Measurements from ENCODE around the gene OR1A2.
"Not testable (repeated sequence)": the region's sequence is repeated elsewhere in the genome, so short reads cannot be mapped to it uniquely, and the experiment has no call there.

The OR1A2 gene, protein sequence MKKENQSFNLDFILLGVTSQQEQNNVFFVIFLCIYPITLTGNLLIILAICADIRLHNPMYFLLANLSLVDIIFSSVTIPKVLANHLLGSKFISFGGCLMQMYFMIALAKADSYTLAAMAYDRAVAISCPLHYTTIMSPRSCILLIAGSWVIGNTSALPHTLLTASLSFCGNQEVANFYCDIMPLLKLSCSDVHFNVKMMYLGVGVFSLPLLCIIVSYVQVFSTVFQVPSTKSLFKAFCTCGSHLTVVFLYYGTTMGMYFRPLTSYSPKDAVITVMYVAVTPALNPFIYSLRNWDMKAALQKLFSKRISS

DNA sequence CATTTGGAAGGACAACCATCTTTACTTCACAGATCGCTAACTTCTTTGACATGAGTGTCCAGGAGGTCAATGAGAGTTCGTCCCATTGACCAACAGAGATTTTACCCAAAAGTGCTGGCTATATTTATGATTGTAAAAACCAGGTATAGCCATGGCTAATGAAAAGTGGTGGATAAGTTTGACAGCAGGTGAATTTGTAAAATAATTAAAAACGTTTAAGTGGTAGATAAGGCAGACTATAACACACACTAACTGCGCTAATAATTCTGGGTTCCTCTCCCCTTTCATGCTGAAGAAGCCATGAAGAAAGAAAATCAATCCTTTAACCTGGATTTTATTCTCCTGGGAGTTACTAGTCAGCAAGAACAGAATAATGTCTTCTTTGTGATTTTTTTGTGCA is at the start of gene OR1A2:
Gene OR1A2 (plus strand): TSS at position 301 of the 400 bp plus-strand sequence. CDS start 0 bp downstream, at position 301.
- no peak for DNase-seq (ENCODE audit: low spot score)

DNA sequence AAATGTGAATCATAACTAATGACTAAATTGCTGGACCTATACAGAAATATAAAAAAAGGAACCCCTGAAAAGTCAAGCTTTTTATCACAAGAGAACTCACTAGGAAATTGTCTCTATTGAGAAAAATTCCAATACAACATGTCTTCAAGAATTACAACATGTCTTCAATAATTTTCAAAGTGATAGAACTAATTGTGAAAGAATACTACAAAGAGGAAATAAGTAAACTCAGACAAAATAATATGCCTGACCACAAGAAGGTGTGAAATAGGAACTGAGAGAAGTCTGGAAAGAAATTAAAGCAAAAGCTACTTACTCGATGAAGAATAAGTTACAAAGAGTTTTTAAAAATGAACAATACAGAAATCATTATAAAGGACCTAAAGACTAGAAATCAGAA is 40.1 kb upstream of the OR1A2 start:
- no peak for DNase-seq (ENCODE audit: low spot score)

DNA sequence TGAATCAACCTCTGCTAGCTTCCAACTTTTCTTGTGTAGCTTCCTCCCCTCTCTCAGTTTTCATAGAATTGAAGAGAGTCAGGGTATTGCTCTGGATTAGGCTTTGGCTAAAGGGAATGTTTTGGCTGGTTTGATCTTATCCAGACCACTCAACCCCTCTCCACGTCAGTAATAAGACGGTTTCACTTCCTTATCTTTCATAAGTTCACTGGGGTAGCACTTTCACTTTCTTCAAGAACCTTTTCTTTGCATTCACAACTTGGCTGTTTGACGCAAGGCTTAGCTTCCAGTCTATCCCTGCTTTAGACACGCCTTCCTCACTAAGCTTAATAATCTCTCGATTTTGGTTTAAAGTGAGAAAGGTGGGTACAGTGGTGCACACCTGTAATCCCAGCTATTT is 29.7 kb upstream of the OR1A2 start:
- DNase-seq (ENCODE audit: low spot score) = no peak

DNA sequence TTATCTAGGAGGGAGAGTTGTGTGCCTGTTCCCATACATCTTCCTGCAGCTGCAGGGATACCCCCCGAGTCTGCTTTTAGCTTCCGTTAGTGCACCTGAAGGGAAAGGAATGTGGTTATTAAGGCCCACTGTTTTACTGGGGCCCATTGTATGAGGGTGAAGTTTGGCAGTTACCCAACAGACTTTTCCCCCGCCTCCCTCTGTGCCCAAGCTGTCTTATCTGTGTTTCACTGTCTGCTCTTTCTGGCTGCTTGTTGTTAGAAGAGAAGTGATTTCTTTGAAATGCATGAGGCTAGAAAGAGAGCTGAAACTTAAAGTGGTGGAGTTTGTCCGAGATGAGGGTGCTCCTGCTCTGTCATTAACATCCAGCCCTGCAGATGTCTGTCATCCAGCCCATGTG is 7.4 kb upstream of the OR1A2 start:
- no peak for DNase-seq (ENCODE audit: low spot score)

DNA sequence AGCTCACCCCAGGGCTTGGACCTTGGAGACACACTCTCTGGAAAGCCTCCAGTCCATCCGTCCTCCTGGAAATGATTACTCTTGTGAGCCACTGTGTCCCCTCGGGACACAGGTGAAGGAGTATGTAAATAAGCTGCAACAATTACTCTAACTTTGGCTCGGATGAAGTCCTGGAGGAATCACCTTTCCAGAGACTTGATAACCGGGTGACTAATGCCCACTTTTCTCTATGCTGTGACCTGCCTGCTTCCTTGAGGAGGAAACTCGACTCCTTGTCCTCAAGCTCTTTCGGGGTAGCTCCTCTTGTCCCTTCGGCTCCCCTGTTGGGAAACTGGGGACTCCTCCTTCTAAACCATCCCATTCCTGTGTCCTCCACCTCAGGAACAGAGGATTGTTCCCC is 10.0 kb downstream of the OR1A2 start, which contains the start of gene OR1A1:
Gene OR1A1 (plus strand): TSS at position 301 of the 400 bp plus-strand sequence. CDS start 7,954 bp downstream, outside the sequence.
- DNase-seq (ENCODE audit: low spot score) = no peak

DNA sequence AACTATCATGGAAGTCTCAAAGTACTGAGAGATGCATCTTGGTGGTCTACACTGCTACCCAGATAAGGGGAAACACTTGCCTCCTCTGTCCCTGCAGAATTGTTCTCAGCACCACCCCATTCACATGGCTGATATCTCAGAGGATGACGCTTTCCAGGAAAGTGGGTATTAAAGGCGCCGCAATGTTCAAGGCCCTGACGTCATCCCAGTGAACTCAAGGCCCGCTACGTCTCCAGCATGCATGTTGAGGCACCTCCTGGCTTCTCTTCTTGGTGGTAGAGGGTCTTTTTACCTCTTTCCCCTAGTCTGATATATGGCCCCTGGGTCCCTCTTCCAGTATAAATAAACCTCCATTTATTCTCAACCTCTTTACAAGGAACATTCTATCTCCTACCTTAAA is 11.2 kb downstream of the OR1A2 start:
- no peak for DNase-seq (ENCODE audit: low spot score)

DNA sequence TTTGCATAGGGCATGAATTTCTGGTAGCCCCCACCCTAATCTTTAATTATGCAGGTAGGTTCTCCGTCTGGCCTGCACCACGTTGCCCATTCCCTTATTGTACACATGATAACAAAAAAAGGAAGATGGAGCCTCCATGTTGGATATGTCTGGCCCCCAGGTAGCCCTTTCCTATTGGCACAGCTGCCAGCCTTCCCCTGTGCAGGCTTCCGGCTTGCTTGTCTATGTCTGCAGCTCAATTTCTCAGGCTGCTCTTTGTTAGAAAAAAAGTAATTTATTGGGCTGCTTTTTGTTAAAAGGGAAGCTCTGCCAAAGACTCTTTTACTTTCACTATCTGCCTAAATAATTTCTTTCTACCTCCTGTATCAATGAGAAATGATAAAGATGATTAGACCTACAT is 15.7 kb downstream of the OR1A2 start:
- DNase-seq (ENCODE audit: low spot score) = no peak

DNA sequence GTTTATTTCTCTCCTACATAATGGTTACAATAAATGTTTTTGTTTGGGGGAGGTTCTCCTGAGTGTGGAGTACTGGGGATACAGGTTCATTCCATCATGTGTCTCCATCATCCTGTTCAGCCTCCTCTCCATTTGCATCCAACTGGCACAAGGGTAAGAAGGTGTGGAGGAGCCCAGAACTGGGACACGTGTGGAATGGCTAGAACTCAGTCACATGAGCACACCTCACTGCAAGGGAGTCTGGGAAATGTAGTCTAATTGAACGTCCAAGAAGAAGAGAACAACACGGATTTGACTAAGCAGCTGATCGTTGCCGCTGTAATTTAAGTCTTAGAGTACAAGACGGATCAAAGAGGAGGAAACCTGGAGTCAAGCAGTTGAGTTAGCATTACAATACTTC is 16.3 kb downstream of the OR1A2 start:
- DNase-seq (ENCODE audit: low spot score) = no peak

DNA sequence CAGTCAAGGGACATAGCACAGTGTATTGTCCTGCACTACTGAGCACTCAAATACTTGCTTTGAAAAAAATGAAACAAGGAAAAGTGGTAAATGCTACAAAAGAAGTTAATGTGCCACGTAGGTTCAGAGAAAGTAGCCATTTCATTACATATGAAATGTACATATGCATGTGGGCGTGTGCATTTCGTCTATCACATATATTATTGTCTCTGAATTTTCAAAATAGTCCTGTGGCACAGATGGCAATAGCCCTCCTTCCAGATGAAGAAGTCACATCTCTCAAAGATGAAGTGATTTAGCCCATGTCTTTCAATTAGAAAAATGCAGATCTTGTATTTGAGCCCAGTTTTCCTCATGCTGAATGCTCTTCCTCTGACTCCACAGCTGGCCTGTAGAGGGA is 22.7 kb downstream of the OR1A2 start:
- DNase-seq (ENCODE audit: low spot score) = not testable (repeated sequence)

DNA sequence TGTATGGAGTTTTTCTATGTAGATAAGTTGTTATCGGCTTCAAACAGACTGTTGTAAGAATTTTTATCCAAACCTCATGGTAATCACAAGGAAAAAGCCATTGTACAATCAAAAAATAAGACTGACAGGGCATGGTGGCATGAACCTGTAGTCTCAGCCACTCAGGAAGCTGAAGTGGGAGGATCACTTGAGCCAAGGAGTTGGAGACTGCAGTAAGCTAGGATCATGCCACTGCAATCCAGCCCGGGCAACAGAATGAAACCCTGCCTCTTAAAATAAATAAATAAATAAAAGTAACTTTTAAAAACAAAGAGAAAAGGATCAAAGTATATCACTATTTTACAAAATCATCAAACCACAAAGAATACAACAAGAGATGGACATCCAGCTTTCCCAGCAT is 24.5 kb downstream of the OR1A2 start:
- DNase-seq (ENCODE audit: low spot score) = no peak

DNA sequence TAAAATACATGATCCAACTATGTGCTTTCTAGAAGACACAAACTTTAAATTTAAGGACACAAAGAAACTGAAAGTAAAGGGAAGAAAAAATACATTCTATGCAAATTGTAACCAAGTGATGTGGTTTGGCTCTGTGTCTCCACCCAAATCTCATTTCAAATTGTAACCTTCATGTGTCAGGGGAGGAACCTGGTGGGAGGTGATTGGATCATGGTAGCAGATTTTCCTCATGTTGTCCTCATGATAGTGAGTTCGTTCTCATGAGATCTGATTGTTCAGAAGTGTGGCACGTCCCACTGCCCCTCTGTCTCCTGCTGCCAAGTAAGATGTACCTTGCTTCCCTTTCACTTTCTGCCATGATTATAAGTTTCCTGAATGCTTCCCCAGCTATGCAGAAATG is 25.2 kb downstream of the OR1A2 start:
- DNase-seq (ENCODE audit: low spot score) = no peak

DNA sequence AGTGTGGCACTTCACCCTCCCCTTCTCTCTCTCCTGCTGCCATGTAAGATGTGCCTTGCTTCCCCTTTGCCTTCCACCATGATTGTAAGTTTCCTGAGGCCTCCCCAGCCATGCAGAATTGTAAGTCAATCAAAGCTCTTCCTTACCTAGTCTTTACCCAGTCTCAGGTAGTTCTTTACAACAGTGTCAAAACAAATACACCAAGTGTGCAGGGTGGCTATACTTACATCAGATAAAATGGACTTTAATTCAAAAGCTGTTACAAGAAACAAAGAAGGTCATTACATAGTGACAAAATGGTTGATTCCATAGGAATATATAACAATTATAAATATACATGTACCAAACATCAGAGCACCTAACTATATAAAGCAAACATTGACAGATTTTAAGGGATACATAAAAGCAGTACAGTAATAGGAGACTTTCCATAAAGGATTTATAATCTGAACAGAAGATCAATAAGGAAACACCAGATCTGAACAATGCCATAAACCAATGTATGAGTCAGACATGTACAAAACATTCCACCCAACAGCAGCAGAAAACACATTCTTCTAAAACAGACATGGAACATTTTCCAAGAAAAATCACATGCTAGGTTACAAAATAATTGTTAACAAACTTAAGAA is 27.5 kb downstream of the OR1A2 start:
- DNase-seq (ENCODE audit: low spot score) = not testable (repeated sequence)

DNA sequence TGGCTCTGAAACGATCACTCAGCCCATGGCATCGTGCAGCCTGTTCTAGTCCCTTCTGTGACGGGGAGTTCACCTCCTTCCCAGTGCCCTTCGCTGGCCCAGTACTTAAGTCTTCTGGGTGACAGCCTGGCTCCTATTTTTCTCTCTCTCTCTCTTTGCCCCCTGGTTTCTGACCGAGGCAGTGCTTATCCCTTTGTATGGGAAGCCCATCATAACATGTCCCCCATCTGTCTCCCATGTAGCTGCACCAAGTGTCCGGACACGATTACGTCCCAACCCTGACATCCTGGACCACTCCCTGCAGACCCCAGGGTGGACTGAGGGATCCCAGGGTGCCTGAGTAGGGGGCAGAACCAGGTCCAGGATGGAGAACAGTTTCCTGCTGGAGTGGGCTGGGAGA is 35.0 kb downstream of the OR1A2 start:
- not testable (repeated sequence) for DNase-seq (ENCODE audit: low spot score)

DNA sequence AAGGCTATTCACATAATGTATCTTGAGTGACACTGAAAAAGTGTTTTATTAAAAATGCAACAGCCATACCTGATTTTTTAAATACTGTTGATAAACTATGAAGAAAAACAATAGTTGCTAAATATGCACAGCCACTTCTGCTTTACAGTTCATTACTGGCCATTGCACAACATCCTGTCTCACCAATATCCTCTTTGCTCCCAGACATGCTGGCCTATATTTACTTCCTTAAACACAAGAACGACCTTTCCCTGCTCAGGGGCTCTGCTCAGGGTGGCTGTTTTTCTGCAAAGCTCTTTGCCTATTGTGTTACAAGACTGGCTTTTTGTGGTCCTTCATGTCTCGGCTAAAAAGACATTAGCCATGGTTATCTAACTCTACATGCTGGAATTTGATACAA is 41.4 kb downstream of the OR1A2 start:
- DNase-seq (ENCODE audit: low spot score) = not testable (repeated sequence)

DNA sequence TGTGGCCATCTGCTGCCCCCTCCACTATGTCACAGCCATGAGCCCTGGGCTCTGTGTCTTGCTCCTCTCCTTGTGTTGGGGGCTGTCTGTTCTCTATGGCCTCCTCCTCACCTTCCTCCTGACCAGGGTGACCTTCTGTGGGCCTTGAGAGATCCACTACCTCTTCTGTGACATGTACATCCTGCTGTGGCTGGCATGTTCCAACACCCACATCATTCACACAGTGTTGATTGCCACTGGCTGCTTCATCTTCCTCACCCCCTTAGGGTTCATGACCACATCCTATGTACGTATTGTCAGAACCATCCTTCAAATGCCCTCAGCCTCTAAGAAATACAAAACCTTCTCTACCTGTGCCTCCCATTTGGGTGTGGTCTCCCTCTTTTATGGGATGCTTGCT is 43.7 kb downstream of the OR1A2 start:
- DNase-seq (ENCODE audit: low spot score) = not testable (repeated sequence)

DNA sequence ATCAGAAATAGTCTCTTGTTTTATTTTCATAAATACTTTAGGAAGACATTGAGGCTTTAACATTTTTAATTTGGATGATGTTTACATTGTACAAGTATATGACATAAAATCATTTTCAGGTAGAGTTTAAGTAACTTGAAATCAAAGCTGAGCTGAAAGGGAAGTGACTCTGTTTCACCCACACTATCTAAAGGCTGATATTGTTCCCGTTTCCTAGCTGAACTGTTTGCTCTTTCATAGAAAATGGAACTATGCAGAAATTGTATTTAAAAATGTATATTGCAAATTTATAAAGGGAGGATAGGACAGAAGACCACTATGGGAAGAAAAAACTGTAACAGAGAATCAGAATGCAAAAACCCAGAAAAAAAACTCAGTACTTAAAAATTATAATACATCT is 47.5 kb downstream of the OR1A2 start:
- not testable (repeated sequence) for DNase-seq (ENCODE audit: low spot score)
